BLaER1 treated with 17β-estradiol and CSF1 and Interleukin-3, amounts not matched to agents 10 nM and 100 nM (cell line): ENCODE measurements around the gene TBPL1.
"Not testable (repeated sequence)": the region's sequence is repeated elsewhere in the genome, so short reads cannot be mapped to it uniquely, and the experiment has no call there.

Source experiments
- H3K27ac ChIP-seq, 11 experiments: shearing (Covaris generic); formaldehyde crosslinking; 2 replicates each; pipeline ENCODE4 v1.8.1; 2022
- H3K27me3 ChIP-seq, 11 experiments: shearing (Covaris generic); formaldehyde crosslinking; 2 replicates each; pipeline ENCODE4 v1.8.1; 2022
- H3K36me3 ChIP-seq, 11 experiments: shearing (Covaris generic); formaldehyde crosslinking; 2 replicates each; pipeline ENCODE4 v1.8.1; 2022
- H3K4me1 ChIP-seq, 10 experiments: shearing (Covaris generic); formaldehyde crosslinking; 2 replicates each; pipeline ENCODE4 v1.8.1; 2022
- H3K4me2 ChIP-seq, 11 experiments: shearing (Covaris generic); formaldehyde crosslinking; 2 replicates each; pipeline ENCODE4 v1.8.1; 2022
- H3K4me3 ChIP-seq, 10 experiments: shearing (Covaris generic); formaldehyde crosslinking; 2 replicates each; pipeline ENCODE4 v1.8.1; 2022
- H3K9ac ChIP-seq, 11 experiments: shearing (Covaris generic); formaldehyde crosslinking; 2 replicates each; pipeline ENCODE4 v1.8.1; 2022
- H3K9me3 ChIP-seq, 11 experiments: shearing (Covaris generic); formaldehyde crosslinking; replicated peaks in 1 of 11; 2 replicates each; pipeline ENCODE4 v1.8.1; 2022
- H4K20me1 ChIP-seq, 11 experiments: shearing (Covaris generic); formaldehyde crosslinking; 2 replicates each; pipeline ENCODE4 v1.8.1; 2022
- Cebpa-rat ChIP-seq, 11 experiments: shearing (Covaris generic); IDR thresholded peaks; 2 replicates each; pipeline ENCODE4 v1.8.1; 2022

The TBPL1 gene

DNA sequence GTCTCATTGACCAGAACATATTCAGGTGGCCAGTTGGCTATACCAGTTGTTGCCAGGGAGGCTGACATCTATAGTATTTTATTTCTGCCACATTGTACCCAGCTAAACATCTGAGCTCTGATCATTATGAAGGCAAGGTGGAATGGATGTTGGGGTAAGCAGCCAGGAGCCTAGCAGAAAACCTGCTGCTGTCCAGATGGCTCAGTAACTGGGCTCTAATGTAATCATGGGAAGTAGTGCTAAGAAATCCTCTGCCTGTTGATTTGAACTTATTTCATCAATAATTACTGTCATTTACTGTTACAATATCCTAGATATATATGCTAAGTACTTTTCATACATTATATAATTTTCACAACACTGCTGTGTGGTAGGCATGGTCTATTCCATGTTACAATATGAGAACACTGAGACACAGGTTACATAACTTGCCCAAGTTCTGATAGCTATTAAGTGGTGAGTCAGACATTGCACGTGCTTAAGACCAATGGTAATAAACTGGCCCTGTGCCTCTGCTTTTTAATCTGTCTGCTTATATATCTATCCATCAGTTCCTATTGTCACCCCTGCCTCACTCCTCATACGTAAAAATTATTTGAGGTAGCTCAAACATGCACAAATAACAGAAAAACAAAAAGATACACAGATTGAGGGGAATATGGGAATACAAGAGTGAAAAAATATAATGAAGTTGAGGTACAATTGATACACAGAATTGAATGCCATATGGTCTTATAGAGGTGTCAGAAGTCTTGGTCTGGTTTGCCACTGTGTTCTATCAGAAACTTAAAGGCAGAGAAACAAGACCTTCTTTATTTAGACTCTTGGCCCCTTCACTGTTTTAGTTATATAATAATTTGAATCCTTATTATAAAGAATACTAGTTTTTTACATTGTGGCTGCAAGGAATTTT, 25.2 kb downstream of the TBPL1 start:
- peaks cover 23 to 41% (median 29%) of the 10 kb centered on the region in 11 experiments; a peak in 19 of 22 replicates for H3K36me3 ChIP-seq
- no peaks in the 10 kb centered on the region for H3K9me3 ChIP-seq
- H3K9ac ChIP-seq = no peak overlapping the region
- H3K27me3 ChIP-seq = no peaks in the 10 kb centered on the region
- peak overlapping the region in 2 of 11 experiments; percentile 5 to 14; a peak in 1 of 22 replicates for H3K27ac ChIP-seq
- H3K4me1 ChIP-seq = peaks cover 11 to 41% (median 27%) of the 10 kb centered on the region in 10 experiments; a peak in 19 of 20 replicates
- no peak overlapping the region for H3K4me3 ChIP-seq
- TF ChIP-seq Cebpa-rat (IDR thresholded peaks at IDR 0.05) = no peak
- peaks cover 0 to 55% (median 23%) of the 10 kb centered on the region in 11 experiments; a peak in 12 of 22 replicates for H4K20me1 ChIP-seq
- H3K4me2 ChIP-seq = peak overlapping the region in 4 of 11 experiments; percentile 5 to 33 (median 6); a peak in 1 of 22 replicates

DNA sequence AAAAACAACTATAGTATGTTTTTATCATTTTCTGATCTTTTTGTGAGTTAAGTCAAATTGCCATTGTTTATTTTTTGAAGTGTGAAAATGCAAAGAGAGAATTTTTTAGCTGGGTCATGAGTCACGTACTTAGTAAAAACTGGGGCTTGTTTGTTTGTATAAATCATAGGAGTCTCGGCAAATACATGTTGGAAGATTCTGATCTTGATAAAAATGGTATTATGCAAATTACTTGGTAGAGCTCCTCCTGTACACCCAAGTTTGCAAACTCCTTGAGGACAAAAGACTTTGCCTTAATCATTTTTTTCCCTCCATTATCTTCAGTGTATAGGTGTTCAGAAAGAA, 25.8 kb downstream of the TBPL1 start:
- H3K4me3 ChIP-seq = no peak overlapping the region
- H3K4me2 ChIP-seq = no peak overlapping the region
- H3K9me3 ChIP-seq = no peaks in the 10 kb centered on the region
- H3K27me3 ChIP-seq = no peaks in the 10 kb centered on the region
- H3K9ac ChIP-seq = no peak overlapping the region
- no peak overlapping the region for H3K27ac ChIP-seq
- peaks cover 23 to 47% (median 30%) of the 10 kb centered on the region in 11 experiments; a peak in 19 of 22 replicates for H3K36me3 ChIP-seq
- peaks cover 17 to 43% (median 33%) of the 10 kb centered on the region in 10 experiments; a peak in 19 of 20 replicates for H3K4me1 ChIP-seq
- peaks cover 0 to 49% (median 19%) of the 10 kb centered on the region in 11 experiments; a peak in 12 of 22 replicates for H4K20me1 ChIP-seq
- no peak for TF ChIP-seq Cebpa-rat (IDR thresholded peaks at IDR 0.05)

DNA sequence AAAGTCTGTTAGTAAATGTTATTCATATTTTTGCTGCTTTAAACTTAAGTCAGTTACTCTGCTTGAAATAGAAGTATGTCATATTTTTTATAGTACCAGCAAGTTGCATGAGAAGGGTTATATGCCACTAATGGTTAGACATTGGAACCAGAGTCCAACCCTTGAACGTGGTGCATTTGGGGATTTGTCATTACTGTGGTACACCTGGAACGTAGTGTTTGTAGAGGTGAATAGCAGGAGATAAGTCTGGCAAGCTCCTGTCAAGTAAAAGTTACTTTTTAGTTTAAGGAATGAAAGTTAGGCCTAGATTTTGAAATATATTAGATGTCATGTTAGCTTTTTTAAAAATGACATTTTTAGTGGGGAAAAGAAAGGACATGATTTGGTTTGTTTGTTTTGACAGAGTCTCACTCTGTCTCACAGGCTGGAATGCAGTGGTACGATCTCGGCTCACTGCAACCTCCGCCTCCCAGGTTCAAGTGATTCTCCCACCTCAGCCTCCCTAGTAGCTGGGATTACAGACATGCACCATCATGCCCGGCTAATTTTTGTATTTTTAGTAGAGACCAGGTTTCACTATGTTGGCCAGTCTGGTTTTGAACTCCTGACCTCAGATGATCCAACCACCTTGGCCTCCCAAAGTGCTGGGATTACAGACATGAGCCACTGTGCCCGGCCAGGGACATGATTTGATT, 26.4 kb downstream of the TBPL1 start:
- H3K27ac ChIP-seq, H3K9me3 ChIP-seq, H3K4me2 ChIP-seq, H3K27me3 ChIP-seq, H3K9ac ChIP-seq, H3K4me3 ChIP-seq: not testable (repeated sequence)
- peaks cover 25 to 51% (median 34%) of the 10 kb centered on the region in 11 experiments; a peak in 21 of 22 replicates for H3K36me3 ChIP-seq
- H4K20me1 ChIP-seq = peaks cover 0 to 47% (median 14%) of the 10 kb centered on the region in 11 experiments; a peak in 12 of 22 replicates
- peaks cover 22 to 46% (median 37%) of the 10 kb centered on the region in 10 experiments; a peak in 19 of 20 replicates for H3K4me1 ChIP-seq

DNA sequence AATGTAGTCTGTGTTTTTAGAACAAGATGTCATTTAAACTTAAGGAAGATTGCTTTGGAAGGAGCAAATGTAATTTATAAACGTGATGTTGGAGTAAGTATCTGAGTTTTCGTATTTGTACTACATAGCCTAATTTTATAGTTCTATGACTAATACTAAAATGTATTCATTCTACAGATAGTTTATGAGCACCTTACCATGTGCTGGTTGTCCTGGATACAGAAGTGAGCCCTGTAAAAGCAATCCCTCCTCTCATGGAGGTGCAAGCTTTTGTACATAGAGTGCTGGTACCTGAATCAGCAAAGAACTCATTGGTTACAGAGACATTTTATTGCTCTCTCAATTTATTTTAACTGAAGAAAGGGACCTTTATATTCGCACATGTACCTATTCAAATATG, 27.1 kb downstream of the TBPL1 start:
- Histone ChIP-seq H3K9me3 (no peaks in the 10 kb centered on the region), H3K9ac (no peak overlapping the region), H3K4me1 (peaks cover 27 to 53% (median 42%) of the 10 kb centered on the region in 10 experiments; a peak in 19 of 20 replicates), H3K4me3 (no peak overlapping the region), H3K27me3 (no peaks in the 10 kb centered on the region), H3K27ac (no peak overlapping the region), H4K20me1 (peaks cover 0 to 42% (median 12%) of the 10 kb centered on the region in 11 experiments; a peak in 10 of 22 replicates), H3K36me3 (peaks cover 31 to 59% (median 40%) of the 10 kb centered on the region in 11 experiments), H3K4me2 (no peak overlapping the region)
- no peak for TF ChIP-seq Cebpa-rat (IDR thresholded peaks at IDR 0.05)

DNA sequence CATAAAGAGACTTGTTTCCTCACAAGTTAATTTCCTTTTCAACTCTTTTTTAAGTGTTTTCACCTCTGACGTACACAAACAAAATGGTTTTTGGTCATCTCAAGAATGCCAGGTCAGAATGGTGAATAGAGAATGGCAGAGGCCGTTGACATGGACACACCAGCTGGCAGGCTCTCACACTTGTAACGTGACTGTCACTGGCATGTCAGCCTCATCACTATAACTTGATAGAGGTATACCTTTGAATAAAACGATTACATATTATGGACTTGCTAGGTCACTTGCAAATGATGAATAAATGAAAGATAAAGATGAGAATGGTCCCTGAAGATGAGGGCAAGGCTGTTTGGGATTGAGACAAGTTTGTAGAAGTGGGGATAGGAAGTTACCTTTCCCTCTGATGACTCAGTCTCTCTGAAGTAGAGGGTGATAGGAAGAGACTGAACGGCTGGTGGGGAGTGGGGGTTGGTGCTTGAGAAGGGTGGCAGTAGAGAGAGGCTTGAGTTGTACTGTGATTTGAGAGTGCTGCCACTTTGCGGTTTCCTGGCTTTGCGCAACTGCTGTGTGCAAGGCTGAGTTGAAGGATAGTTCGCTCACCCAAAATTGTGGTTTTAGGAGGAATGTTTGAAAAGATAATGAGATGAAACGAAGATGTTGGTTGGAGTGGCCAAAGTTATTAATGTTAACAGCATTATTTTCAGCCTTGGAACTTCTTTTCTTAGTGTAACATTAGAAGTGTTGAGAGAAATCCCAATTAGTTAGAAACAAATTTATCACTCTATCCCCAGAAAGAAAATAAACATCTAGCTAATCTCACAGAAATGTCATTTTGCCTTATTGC, 30.3 kb downstream of the TBPL1 start:
- Histone ChIP-seq H3K27ac (peak overlapping the region in 9 of 11 experiments; percentile 71 to 91 (median 85); a peak in 18 of 22 replicates), H3K9me3 (no peaks in the 10 kb centered on the region), H3K9ac (peak overlapping the region in 9 of 11 experiments; percentile 5 to 71 (median 61); a peak in 13 of 22 replicates), H3K4me3 (peak overlapping the region in 2 of 10 experiments; percentile 7 to 28; a peak in 2 of 20 replicates), H4K20me1 (peaks cover 0 to 19% (median under 1%) of the 10 kb centered on the region in 11 experiments; a peak in 9 of 22 replicates), H3K27me3 (no peaks in the 10 kb centered on the region), H3K4me2 (peak overlapping the region; percentile 23 to 76 (median 61)), H3K4me1 (peaks cover 27 to 57% (median 45%) of the 10 kb centered on the region in 10 experiments; a peak in 19 of 20 replicates), H3K36me3 (peaks cover 46 to 87% (median 68%) of the 10 kb centered on the region in 11 experiments)
- peak in 10 of 11 experiments; percentile 6 to 98 (median 97); a peak in 17 of 22 replicates for TF ChIP-seq Cebpa-rat (IDR thresholded peaks at IDR 0.05)

DNA sequence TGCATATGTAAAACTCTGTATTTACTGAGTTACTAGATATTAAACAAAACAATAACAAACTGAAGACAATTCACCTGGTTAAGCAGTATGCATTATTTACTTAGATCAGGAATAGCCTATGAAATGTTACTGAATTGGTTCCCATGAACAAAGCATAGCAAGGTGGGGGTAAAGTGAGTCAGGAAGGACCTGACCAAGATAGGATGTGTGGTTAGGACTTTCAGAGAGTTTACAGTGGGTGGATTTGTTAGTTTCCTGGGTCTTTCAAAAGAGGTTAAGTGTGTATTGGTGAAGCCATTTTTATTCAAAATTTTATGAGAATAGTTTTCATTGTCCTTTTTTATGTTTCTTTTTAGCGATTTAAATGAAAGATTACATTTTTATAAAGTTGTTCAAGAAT, 32.9 kb downstream of the TBPL1 start:
- TF ChIP-seq Cebpa-rat (IDR thresholded peaks at IDR 0.05) = no peak
- Histone ChIP-seq H3K4me1 (peaks cover 31 to 58% (median 49%) of the 10 kb centered on the region in 10 experiments; a peak in 19 of 20 replicates), H3K9ac (no peak overlapping the region), H3K9me3 (no peaks in the 10 kb centered on the region), H3K27ac (peak overlapping the region in 8 of 11 experiments; percentile 28 to 91 (median 62); a peak in 12 of 22 replicates), H4K20me1 (no peaks in the 10 kb centered on the region), H3K27me3 (no peaks in the 10 kb centered on the region), H3K4me3 (no peak overlapping the region), H3K4me2 (peak overlapping the region in 10 of 11 experiments; percentile 11 to 62 (median 44); a peak in 16 of 22 replicates), H3K36me3 (peaks cover 53 to 94% (median 80%) of the 10 kb centered on the region in 11 experiments)

DNA sequence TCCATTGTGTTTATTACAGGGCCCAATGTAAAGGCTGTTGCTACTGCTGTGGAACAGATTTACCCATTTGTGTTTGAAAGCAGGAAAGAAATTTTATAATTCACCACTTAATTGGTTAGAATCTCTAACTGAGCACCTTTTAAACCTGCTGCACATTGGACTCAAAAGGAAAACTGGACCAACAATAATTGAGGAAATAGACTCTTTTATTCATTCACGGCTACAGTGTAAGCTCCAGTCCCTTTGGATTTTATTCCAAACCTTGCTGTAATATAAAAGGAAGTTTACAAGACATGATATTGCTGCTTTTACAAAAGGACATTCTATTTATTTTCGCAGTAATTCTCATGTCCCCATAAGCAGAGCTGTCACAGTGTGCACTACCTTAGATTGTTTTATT, 33.9 kb downstream of the TBPL1 start:
- Histone ChIP-seq H3K36me3 (peaks cover 44 to 85% (median 75%) of the 10 kb centered on the region in 11 experiments), H3K4me3 (no peak overlapping the region), H4K20me1 (no peaks in the 10 kb centered on the region), H3K27ac (peak overlapping the region in 4 of 11 experiments; percentile 66 to 91 (median 68); a peak in 3 of 22 replicates), H3K27me3 (no peaks in the 10 kb centered on the region), H3K9me3 (no peaks in the 10 kb centered on the region), H3K4me1 (peaks cover 31 to 56% (median 47%) of the 10 kb centered on the region in 10 experiments; a peak in 19 of 20 replicates), H3K4me2 (peak overlapping the region in 1 of 11 experiments; percentile 59; a peak in 1 of 22 replicates), H3K9ac (no peak overlapping the region)
- TF ChIP-seq Cebpa-rat (IDR thresholded peaks at IDR 0.05) = no peak

DNA sequence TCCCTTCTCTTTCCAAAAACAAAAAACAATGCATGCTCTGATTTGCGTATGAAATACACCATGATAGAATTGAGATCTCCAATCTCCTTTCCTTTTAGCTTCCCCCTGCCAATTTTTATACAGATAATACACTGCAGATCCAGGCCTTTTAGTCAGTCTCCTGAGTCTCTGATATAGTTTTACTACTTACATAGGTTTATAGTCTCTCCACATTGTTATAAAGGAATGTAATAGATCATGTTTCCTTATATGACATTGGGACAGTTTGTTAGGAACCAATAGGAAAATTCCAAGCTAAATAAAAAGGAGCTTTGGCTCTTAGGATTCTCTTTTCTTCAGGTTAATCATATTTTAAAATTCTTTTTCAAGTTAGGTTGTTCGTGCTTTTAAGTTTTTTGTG, 36.5 kb downstream of the TBPL1 start:
- TF ChIP-seq Cebpa-rat (IDR thresholded peaks at IDR 0.05) = no peak
- no peaks in the 10 kb centered on the region for H3K9me3 ChIP-seq
- H3K4me1 ChIP-seq = peaks cover 6 to 41% (median 26%) of the 10 kb centered on the region in 10 experiments; a peak in 18 of 20 replicates
- H3K36me3 ChIP-seq = peaks cover 30 to 64% (median 59%) of the 10 kb centered on the region in 11 experiments
- no peak overlapping the region for H3K27ac ChIP-seq
- no peaks in the 10 kb centered on the region for H4K20me1 ChIP-seq
- no peaks in the 10 kb centered on the region for H3K27me3 ChIP-seq
- no peak overlapping the region for H3K4me3 ChIP-seq
- H3K9ac ChIP-seq = no peak overlapping the region
- H3K4me2 ChIP-seq = no peak overlapping the region
